HepG2 (cell line): Measurements from ENCODE around the gene PDP2. TPM values are rescaled to one million over a fixed set of nuclear protein-coding genes. Genes with fewer than 3 reads are reported as not detected.

Experiments
- CTCF ChIP-seq: sonication (generic); formaldehyde crosslinking; IDR thresholded peaks from 2 replicates; pipeline ENCODE4 v1.5.0; 2020; ENCODE audit warnings: mild to moderate bottlenecking, missing genetic modification reagents, moderate library complexity
- GMEB2 ChIP-seq: IDR thresholded peaks from 2 replicates; pipeline ENCODE4 v1.6.1; 2016; ENCODE audit warnings: missing biosample characterization, missing genetic modification reagents, low read depth
- HMG20A ChIP-seq: IDR thresholded peaks from 2 replicates; pipeline ENCODE4 v1.6.1; 2016; ENCODE audit warnings: borderline replicate concordance
- HOXA9 ChIP-seq: sonication (generic); formaldehyde crosslinking; IDR thresholded peaks from 2 replicates; pipeline ENCODE4 v1.8.1; 2022; ENCODE audit warnings: missing genetic modification reagents, mild to moderate bottlenecking, moderate library complexity, borderline replicate concordance
- NR2F1 ChIP-seq, 2 experiments: fragments of 450-650 bp in 1 of 2; formaldehyde crosslinking in 1 of 2; IDR thresholded peaks; 2 replicates each; pipeline versions ENCODE4 v1.5.0 to v1.6.1; 2016 to 2020; ENCODE audit warnings: mild to moderate bottlenecking in 1 of 2, missing compliant biosample characterization in 1 of 2, missing genetic modification reagents in 1 of 2, moderate library complexity in 1 of 2
- PRPF4 ChIP-seq: fragments of 200-400 bp; formaldehyde crosslinking; IDR thresholded peaks from 2 replicates; pipeline ENCODE4 v1.6.1; 2016; ENCODE audit warnings: low read length, low read depth; ENCODE audit not compliant: poor library complexity, severe bottlenecking
- TARDBP ChIP-seq: sonication (generic); formaldehyde crosslinking; IDR thresholded peaks from 2 replicates; pipeline ENCODE4 v1.8.0; 2022; ENCODE audit warnings: mild to moderate bottlenecking, missing genetic modification reagents
- ZBTB20 ChIP-seq: sonication (generic); formaldehyde crosslinking; IDR thresholded peaks from 2 replicates; pipeline ENCODE4 v1.8.1; 2023; ENCODE audit warnings: missing genetic modification reagents, low read depth, mild to moderate bottlenecking, borderline replicate concordance
- ZBTB7B ChIP-seq: sonication (generic); formaldehyde crosslinking; IDR thresholded peaks from 2 replicates; pipeline ENCODE4 v1.4.0; 2020; ENCODE audit warnings: missing genetic modification reagents
- ZNF292 ChIP-seq: sonication (generic); formaldehyde crosslinking; IDR thresholded peaks from 2 replicates; pipeline ENCODE4 v1.8.1; 2022; ENCODE audit warnings: mild to moderate bottlenecking, low read depth, missing genetic modification reagents, borderline replicate concordance
- ZNF30 ChIP-seq: sonication (generic); formaldehyde crosslinking; IDR thresholded peaks from 2 replicates; pipeline ENCODE4 v1.5.0; 2020; ENCODE audit warnings: mild to moderate bottlenecking, missing genetic modification reagents
- ZNF367 ChIP-seq: sonication (generic); formaldehyde crosslinking; IDR thresholded peaks from 2 replicates; pipeline ENCODE4 v1.4.0; 2020; ENCODE audit warnings: missing genetic modification reagents, borderline replicate concordance
- ZNF430 ChIP-seq: sonication (generic); formaldehyde crosslinking; IDR thresholded peaks from 2 replicates; pipeline ENCODE4 v1.9.0; 2021; ENCODE audit warnings: mild to moderate bottlenecking, missing genetic modification reagents
- ZNF501 ChIP-seq: sonication (generic); formaldehyde crosslinking; IDR thresholded peaks from 2 replicates; pipeline ENCODE4 v1.5.1; 2020; ENCODE audit warnings: mild to moderate bottlenecking, moderate library complexity, missing genetic modification reagents
- ZNF652 ChIP-seq: IDR thresholded peaks from 2 replicates; pipeline ENCODE4 v1.6.1; 2016; ENCODE audit warnings: low read depth, borderline replicate concordance
- ZNF777 ChIP-seq: sonication (generic); formaldehyde crosslinking; IDR thresholded peaks from 2 replicates; pipeline ENCODE4 v1.4.0; 2020; ENCODE audit warnings: missing genetic modification reagents
- ZSCAN20 ChIP-seq: sonication (generic); formaldehyde crosslinking; IDR thresholded peaks from 2 replicates; pipeline ENCODE4 v1.4.0; 2020; ENCODE audit warnings: missing genetic modification reagents, mild to moderate bottlenecking, borderline replicate concordance
- ZSCAN31 ChIP-seq: sonication (generic); formaldehyde crosslinking; IDR thresholded peaks from 2 replicates; pipeline ENCODE4 v1.5.0; 2020; ENCODE audit warnings: low read depth, mild to moderate bottlenecking, missing genetic modification reagents
- polyA plus RNA-seq, 8 experiments: library from polyadenylated mRNA; depleted of rRNA in 3 of 8; stranded (reverse) in 7 of 8; unstranded in 1 of 8; fragments of >200 nt; fragmentation: Illumina TruSeq in 4 of 8; extraction: Trizol in 4 of 8; gene quantifications; 2 replicates each; pipeline versions ENCODE4 v1.2.1 to v1.2.3, GENCODE V29; 2011 to 2016; ENCODE audit warnings: low read depth in 4 of 8, missing spikeins in 1 of 8, mixed read lengths in 1 of 8; ENCODE audit not compliant: insufficient read depth in 1 of 8
- total RNA-seq, 5 experiments: library from RNA; depleted of rRNA; stranded (reverse); fragments of >200 nt; fragmentation: Illumina TruSeq; extraction: Trizol; gene quantifications; 2 replicates each; pipeline ENCODE4 v1.2.3, GENCODE V29; 2016; ENCODE audit warnings: low read depth in 1 of 5
- TF ChIP-seq, protein P1 (sequence below): sonication (generic); formaldehyde crosslinking; IDR thresholded peaks from 2 replicates; pipeline ENCODE4 v1.5.1; 2020; ENCODE audit warnings: missing genetic modification reagents, mild to moderate bottlenecking, borderline replicate concordance
- TF ChIP-seq, protein P2 (sequence below): sonication (generic); formaldehyde crosslinking; IDR thresholded peaks from 2 replicates; pipeline ENCODE4 v1.4.0; 2020; ENCODE audit warnings: mild to moderate bottlenecking, missing genetic modification reagents
- TF ChIP-seq, protein P3 (sequence below): IDR thresholded peaks from 2 replicates; pipeline ENCODE4 v1.6.1; 2016; ENCODE audit warnings: missing compliant biosample characterization, missing genetic modification reagents, borderline replicate concordance

Gene PDP2
- total and polyA plus RNA-seq, 2 of the 13 experiments (the other 11 are each of a cell fraction or from before 2014, with no cell fraction given), result 12.8 to 15.8 TPM

- TF ChIP-seq CTCF (CRISPR knock-in tag) (peak; percentile 52), ZNF430 (no peak), ZNF501 (CRISPR knock-in tag) (no peak), ZNF777 (CRISPR knock-in tag) (no peak), ZNF652 (CRISPR knock-in tag) (no peak), ZBTB7B (CRISPR knock-in tag) (no peak), ZSCAN20 (CRISPR knock-in tag) (no peak), TARDBP (CRISPR knock-in tag) (no peak), ZNF292 (CRISPR knock-in tag) (no peak), ZBTB20 (no peak), ZSCAN31 (no peak), GMEB2 (CRISPR knock-in tag) (no peak), ZNF367 (CRISPR knock-in tag) (no peak), PRPF4 (no peak), HMG20A (CRISPR knock-in tag) (no peak), HOXA9 (no peak), NR2F1 (CRISPR knock-in tag; IDR thresholded peaks at IDR 0.05) (no peak), ZNF30 (CRISPR knock-in tag) (no peak)
- TF ChIP-seq, protein P1, sequence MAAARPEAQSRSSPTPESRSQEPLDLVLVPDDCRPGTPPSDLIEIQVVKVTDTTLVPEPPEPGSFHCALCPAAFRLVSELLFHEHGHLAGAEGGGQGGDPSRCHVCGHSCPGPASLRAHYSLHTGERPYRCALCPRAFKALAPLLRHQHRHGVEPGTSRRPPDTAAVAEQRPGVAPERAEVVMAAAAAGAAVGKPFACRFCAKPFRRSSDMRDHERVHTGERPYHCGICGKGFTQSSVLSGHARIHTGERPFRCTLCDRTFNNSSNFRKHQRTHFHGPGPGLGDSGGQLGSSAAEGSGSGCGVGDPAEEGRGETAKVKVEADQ (CRISPR knock-in tag), result no peak
- TF ChIP-seq, protein P2, sequence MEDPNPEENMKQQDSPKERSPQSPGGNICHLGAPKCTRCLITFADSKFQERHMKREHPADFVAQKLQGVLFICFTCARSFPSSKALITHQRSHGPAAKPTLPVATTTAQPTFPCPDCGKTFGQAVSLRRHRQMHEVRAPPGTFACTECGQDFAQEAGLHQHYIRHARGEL (CRISPR knock-in tag), result no peak
- TF ChIP-seq, protein P3, sequence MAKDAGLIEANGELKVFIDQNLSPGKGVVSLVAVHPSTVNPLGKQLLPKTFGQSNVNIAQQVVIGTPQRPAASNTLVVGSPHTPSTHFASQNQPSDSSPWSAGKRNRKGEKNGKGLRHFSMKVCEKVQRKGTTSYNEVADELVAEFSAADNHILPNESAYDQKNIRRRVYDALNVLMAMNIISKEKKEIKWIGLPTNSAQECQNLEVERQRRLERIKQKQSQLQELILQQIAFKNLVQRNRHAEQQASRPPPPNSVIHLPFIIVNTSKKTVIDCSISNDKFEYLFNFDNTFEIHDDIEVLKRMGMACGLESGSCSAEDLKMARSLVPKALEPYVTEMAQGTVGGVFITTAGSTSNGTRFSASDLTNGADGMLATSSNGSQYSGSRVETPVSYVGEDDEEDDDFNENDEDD (CRISPR knock-in tag), result no peak
Observed at GRCh38 chr16:66902648-66903543, 22.6 kb downstream of the PDP2 start (continued).
